Choroid plexus epithelial cell (primary cell): ENCODE measurements around the gene LRIT3.
A peak's percentile ranks its signal among the peaks of the same experiment; 100 is the strongest.

ENCODE experiments used
- DNase-seq: peaks from one replicate; pipeline ENCODE4 v3.0.0-alpha.2; 2010; ENCODE audit warnings: low read depth
- H3K4me3 ChIP-seq: 2 replicates; pipeline ENCODE4 v1.5.1; 2011; ENCODE audit warnings: low read depth, mild to moderate bottlenecking, control low read depth, low read length, moderate library complexity
- CTCF ChIP-seq: conservative IDR thresholded peaks from 2 replicates; pipeline ENCODE4 v1.5.1; 2011; ENCODE audit warnings: low read depth, mild to moderate bottlenecking, control low read depth, inconsistent platforms, low read length, moderate library complexity

LRIT3 gene

GRCh38 chr4:109916027-109916409, 68.1 kb downstream of the LRIT3 start:
- DNase-seq, result no peak
- TF ChIP-seq CTCF, result no peak
- no peak overlapping the region for H3K4me3 ChIP-seq

- TF ChIP-seq CTCF, result no peak
- no peak overlapping the region for H3K4me3 ChIP-seq
- DNase-seq, result peak; percentile 63
These were observed 73.5 kb downstream of the LRIT3 start for GRCh38 chr4:109921384-109921808.
